GM18868 (cell line): Measurements from ENCODE around the gene GBE1.
A peak's percentile ranks its signal among the peaks of the same experiment; 100 is the strongest.

Experiments
- ATAC-seq: cut with Tn5 transposase; IDR thresholded peaks from one replicate; pipeline ENCODE4 v1.9.1; 2021; ENCODE audit warnings: mild to moderate bottlenecking, moderate library complexity; ENCODE audit not compliant: unreplicated experiment

GBE1 gene

DNA sequence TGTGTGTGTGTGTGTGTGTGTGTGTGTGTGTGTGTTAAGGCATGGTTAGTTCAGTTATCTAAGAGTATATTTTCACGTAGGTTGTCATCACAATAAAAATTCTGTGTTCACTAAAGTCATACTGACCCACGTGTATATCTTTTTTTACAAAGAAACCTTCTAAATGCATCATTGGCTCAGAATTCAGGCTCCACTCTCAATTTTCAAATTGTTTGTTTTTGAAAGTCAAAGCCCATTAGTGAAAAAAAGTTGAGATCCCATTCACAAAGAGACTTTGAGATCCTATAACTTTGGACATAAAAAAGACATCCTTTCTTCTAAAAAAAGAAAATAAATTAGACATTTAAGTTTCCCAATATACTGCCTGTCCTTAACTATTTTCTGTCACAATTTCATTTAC is 59.3 kb downstream of the GBE1 start:
- no peak for ATAC-seq

DNA sequence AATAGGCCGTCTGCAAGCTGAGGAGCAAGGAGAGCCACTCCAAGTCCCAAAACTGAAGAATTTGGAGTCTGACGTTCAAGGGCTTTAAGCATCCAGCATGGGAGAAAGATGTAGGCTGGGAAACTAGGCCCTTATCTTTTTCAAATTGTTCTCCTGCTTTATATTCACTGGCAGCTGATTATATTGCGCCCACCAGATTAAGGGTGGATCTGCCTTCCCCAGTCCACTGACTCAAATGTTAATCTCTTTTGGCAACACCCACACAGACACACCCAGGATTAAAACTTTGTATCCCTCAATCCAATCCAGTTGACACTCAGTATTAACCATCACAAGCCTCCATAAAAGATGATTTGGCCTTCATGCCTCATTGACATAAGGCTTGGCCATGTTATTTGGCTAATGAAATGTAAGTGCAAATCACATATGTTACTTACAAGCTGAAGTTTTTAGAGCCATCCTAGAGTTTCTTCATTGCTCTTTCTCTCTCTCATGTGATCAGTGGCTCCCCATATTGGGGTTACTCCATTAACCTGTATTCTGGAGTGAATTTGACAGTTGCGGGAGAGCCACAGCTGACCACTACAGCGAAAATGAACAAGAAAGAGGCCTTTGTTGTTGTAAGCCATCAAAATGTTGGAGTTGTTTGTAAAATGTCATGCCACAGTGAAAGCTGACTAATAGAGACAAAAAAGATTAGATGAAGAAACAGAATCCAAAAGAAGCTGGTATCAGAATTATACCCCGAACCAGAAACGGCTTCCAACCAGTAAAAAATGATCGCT is 61.7 kb downstream of the GBE1 start:
- no peak for ATAC-seq

DNA sequence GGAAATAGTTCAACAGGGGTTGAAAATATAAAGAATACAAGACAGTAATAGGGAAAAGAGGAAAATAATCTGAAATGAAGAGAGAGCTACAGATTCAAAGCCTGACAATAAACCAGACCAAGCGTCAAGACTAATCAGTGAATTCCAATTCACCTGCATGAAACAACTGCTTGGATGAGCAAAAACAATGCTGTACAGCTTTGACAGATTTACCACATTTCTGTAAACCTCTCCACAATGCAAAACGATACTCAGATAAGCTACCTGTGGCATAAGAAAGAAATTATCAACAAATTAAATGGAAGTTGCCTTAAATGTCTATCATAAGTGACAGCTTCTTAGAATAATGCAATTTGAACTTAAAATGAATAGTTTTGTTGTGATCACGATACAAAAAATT is 65.4 kb downstream of the GBE1 start:
- no peak for ATAC-seq

DNA sequence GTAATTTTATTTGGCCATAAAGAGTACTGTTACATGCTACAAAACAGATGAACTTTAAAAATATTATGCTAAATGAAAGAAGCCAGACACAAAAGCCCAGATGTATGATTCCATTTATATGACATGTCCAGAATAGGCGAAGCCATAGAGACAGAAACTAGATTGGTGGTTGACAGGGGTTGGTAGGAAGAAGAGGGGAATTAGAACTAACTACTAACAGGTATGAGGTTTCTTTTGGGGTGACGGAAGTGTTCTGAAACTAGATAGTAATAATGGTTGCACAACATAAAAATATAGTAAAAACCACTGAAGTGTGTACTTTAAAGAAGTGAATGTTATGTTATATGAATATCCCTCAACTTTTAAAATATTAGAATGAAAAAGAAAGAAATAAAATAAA is 66.1 kb downstream of the GBE1 start:
- ATAC-seq: peak; percentile 75

DNA sequence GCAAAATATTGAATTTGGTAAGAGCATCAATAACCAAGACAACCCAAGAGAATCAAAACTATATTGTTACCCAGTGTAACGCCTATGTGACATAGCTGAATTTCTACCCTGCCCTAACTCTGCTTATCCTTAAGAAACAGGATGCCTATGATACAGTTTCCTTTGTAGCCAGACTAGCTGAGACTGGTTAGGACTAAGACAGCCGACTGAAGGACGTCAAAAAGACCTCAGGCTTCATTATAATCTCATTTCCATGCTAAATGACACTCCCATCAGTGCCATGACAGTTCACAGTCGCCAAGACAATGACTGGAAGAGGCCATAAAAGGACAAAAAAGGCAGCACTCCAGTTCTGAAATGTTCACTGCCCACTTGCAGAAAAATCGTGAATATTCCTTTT is 66.8 kb downstream of the GBE1 start:
- ATAC-seq: no peak

DNA sequence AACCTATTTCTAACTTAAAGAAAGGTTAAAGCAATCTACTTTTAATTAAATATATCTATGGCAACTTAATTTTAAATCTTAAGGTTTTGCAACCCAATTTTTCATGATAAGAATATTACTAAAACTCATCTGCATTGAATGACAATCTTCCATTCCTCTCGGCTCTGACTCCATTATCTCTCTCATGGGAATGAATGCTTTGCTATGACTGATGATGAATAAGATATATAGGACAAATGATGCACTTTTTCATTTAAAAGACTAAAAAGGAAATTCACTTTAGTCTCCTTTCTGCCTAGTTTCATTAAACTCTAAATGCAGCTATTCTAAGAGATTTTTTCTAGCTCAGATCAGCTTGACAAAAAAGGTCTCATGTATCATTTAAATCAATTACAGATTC is 68.7 kb downstream of the GBE1 start:
- no peak for ATAC-seq

DNA sequence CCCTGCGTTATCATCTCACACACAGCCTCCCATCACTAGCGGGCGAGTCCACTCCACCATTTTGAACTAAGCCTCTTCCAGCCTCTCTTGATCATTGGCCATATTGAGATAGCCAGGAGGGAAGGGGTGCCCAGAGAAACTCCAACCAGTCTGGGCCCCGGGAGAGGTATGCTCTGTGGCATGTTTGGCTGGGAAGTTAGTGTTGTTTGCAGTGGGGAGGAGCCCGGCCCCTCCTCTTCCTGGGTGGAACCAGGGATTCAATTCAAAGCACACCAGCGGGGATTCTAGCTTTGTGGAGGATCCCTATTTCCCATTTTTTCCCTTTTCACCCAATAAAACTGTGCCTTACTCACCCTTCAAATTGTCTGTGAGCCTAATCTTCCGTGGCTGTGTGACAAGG is 71.8 kb downstream of the GBE1 start:
- ATAC-seq: no peak

DNA sequence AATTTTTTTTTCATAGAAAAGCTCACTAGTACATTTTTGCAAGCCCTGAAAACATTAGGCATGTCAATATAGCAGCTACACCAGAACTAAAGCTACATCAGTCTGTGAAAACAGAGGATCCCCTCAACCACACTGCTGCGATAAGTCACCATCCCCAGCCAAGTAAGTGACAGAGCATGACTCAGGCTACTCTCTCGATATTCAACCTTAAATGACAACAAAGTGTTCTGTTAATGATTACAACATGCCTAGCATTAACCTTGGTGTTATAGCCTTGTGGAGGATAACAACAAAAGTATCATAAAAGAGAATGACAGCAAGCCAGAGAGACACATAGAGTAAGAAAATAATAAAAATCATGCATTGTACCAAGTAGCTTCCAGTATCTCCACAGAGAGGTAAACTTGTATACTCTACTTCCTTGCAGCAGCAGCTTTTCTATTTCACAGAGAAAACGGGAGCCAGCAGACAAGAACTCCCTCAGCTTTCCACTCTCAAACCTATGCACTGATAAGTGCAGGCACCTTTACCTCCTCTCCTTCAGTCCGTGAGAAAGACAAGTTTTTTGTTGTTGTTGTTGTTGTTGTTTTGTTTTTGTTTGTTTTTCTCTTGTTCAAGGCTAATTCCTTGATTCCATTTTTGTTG is 76.6 kb downstream of the GBE1 start:
- ATAC-seq: no peak

DNA sequence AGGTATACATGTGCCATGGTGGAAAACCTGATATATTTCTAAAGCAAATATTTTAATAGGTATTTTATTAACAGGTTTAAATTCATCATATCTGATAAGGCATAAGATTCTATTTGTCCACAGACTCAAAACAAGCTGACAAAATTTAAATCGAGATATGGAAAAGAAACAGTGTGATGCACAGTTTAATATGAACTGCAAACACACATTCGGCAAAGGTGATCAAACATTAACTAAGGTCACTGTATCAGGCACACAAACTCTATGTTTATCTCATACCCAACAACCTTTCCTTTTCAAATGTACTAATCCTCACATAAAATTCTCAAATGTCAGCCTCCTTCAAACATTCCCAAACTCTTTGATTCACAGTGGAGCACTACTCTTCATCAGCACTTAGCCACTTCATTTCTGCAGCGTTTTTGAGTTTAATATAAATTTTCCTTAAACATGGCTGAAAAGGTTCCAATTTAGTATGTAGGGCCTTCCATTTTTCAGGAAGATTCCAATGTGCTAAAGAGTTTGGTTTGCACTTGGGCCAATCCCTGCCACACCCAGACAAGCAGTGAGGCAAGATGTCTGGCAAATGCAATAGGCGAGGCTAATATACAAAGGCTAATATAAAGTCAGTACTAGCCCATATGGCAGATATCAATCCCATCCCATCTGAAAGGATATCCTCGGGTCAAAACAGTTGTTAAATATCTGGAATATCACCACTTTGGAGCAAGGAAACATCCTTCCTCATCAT is 84.6 kb downstream of the GBE1 start:
- no peak for ATAC-seq

DNA sequence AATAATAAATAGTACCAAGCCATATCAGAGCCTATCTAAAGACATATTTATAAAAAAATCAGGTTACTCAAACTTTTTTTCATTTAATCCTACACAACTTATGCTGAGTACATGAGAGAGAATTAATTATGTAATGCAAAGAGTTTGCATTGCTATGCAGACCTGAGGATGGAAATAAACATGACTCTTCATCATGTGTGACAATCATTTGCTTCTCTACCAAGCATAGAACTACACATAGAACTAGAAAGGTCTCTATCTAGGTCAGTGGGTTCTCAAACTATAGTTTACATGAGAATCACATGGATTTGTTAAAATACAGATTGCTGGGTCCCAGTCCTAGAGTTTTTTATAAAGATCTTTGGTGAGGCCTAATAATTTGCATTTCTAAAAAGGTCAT is 86.8 kb downstream of the GBE1 start:
- no peak for ATAC-seq

DNA sequence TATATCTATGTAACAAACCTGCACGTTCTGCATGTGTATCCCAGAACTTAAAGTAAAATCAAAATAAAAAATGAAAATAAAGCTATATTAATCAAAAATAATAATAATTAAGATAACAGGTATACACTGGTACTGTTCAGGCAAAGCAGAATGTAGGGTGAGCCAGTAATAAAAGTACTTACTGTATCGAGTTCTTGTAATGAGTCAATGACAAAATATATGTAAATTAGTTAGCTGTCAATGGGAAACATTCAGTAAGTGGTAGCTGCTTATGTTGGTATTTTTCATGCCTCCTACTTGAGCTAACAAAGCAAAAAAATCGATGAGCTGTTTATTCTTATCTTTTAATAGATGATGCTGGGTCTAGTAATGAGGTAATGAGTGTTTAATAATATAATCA is 93.2 kb downstream of the GBE1 start:
- no peak for ATAC-seq

DNA sequence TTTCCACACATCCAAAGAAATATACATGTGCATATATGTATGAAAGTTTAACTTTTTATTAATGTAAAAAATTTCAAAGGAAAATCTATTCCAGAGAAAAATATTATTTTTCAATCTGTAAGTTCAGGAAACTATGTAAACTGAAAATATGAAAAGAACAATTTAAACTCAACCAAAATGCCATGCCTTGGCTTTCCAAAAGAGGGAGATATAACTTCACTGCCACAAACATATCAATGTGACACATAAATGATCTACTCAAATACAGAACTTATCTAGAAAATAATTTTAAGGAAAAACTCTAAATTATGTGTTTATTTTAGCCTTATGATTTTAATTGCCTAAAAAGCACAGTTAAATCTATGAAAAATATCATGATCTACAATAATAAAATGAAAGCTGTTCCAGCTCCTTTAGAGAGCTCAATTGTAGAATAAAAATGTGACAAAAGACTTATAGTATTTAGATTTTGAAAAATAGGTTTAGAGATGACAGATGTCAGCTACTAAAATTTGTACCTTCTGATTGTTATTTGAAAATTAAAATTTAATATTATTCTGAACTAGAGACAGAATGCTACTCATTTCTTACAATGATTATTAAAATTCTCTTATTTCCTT is 94.8 kb downstream of the GBE1 start:
- ATAC-seq: peak; percentile 67

DNA sequence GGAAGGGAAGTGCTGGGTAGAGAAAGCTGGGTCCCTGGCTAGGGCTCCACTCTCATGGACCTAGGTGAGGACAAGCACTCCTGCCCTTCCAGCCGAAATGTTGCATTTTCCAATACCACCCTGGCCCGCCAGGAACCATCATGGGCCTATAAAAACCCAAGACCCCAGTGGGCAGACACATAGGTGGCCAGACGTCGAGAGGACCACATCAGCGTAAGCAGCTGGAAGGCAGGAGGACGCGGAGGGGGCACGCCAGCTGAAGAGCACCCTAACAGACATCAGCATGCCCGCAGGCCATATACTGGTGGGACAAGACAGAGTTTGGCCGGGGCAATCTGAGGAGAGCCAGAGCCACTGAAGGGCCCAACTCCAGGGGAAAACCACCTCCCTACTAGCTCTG is 98.3 kb downstream of the GBE1 start:
- ATAC-seq: no peak

DNA sequence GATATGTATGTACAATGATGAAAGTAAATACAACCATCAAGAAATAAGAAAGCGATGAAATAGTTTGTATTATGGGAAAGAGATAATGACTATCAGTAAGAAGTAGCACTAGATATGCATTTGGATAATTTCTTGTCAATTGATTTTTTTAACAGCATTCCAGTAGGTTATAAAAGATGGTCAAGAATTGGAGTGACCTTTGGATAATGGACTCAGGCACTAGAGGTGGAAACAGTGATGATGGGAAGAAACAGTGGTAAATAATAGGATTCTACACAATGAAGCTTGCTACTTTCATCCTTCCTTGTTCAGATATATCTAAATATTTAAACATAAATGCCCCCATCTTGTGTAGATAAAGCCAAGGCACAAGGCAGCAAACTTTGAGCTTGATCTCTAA is 101.4 kb downstream of the GBE1 start:
- ATAC-seq: no peak

DNA sequence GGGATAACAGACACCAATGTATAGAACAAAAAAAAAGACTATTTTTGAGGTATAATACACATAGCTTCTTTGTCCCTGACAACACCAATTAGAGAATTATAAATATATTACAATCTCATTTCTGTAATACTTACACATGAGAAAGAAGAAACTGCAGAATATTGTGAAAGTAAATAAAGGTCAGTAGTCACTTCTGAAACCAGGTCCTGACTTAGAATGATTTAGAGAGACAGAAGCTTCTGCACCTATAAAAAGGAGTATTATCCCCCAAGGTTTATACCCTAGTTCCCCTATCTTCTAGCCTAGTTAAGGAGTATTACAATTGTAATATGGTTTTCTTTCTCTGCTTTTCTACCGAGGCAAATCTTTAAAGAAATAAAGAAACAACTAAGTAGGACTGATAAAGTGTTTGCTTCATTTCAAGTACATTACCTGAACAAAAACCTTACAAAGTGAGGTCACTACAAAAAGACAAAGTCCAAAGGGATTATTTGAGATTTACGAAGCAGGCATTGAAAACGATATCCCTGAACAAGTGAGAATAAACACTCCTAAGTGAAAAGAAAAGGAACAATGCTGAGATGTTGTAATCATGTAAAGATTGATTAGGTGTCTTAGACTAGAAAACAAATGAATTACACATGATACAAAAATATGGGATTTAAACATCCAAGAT is 103.0 kb downstream of the GBE1 start:
- ATAC-seq: peak; percentile 51

DNA sequence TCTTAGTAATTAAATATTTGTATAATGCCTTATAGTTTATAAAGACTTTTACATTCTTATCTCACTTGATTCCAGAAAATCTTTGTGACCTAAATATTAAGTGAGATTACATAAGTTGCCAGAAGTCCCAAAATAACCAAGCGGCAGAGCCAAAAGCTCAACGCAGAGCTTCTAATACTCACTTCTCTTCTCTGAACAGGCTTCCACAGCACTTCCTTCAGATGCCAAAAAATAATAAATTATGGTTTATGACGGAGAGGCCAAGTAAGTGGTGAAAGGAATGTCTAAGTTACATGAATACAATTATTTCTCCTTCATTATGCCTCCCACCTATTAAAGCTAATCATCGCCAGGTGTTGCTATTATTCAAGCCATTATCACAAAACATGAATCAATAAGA is 110.3 kb downstream of the GBE1 start:
- no peak for ATAC-seq

DNA sequence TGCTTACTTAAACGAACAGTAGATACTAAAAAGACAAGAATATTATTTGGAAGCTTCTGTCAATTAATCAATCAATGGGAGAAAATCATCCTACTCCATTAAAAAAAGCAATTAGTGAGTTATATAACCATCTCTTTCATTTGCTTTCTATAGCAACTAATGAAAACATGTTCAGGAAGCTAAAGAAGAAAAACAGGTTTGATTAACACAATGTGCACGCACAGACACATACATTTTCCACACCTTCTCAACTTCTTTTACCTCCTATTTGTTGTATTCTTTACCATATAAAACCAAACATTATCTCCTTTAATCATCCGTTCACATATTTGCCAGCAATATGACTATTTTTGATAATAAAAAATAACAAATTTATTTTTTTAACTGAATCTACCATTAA is 111.3 kb downstream of the GBE1 start:
- no peak for ATAC-seq

DNA sequence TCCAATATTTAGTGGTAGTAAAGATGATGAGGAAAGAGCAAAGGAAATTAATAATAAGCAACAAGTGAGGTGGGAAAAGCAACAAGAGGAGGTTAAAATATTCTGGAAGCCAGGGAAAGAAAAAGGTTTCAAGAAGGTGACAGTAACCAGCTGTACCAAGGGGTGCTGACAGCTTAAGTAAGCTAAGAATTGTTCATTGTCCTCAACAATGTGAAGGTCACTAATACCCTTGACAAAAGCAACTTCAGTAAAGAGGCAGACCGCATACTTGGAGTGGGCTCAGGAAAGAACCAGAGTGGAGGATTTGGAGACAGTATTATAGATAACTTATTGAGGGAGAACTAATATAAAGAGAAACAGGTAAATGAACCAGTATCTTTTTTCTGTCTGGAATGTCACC is 116.2 kb downstream of the GBE1 start:
- ATAC-seq: no peak

DNA sequence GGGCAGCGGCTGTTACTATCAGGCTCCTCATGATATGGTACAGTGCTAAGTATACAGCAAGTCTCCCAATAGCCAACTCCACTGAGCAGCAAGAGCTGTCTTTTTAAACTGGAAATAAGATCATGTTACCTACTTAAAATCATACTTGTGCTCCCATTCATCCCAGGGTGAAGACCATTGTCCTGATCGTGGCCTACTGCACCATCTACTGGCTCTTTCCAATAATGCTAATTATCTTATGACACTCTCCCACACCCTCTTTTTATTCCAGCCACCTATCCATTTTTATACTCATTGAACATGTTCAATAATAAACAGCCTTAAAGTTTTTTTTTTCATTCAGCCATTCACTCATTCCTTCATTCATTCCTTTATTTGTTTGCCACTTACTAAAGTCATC is 117.7 kb downstream of the GBE1 start:
- ATAC-seq: no peak

DNA sequence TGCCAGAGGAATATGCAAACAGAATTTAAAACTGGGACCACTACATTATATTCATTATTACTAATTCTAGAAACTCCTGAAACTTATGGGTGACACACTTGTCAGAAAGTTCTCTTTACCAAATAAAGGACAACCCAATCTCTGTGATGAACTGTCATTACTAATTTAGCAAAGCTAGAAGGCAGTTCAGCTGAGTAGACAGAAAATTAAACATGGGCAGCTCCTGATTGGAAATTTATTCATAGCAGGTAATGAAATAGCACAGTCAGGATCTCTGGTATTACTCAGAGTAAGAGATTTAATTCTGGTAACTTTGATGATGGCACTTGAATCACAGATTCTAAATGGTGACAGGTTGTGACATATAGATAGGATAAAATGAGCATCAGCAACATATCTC is 123.0 kb downstream of the GBE1 start:
- ATAC-seq: no peak

DNA sequence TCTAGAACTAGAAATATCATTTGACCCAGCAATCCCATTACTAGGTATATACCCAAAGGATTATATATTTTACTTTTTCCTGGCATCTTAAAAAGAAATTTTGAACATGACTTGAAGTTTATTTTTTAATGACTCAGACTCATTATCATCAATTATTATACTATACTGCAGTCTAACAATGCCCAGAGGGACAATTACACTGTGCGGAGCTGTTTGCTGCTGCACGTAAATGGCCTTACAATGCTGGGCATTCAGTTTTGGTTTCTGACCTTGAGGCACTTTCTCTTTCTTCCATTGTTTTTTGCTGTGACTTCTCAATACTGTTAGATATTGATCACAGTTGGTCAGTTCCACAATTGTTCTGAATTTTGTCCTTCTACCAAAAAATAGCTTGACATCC is 128.8 kb downstream of the GBE1 start:
- ATAC-seq: no peak
